SK-N-SH treated with all-trans-retinoic acid at 6 μM for 48 hours (cell line): ENCODE data around the gene FOSL1.

ENCODE experiments used
- ATAC-seq: fragments of 200-7000 bp; cut with Tn5 transposase; 3 replicates; pipeline ENCODE4 v1.9.1; 2020; ENCODE audit warnings: mild to moderate bottlenecking, moderate library complexity
- BACH2 ChIP-seq: fragments of 250-450 bp; sonication (Bioruptor Pico); IDR thresholded peaks from 2 replicates; pipeline ENCODE4 v1.9.0; 2021; ENCODE audit warnings: mild to moderate bottlenecking, borderline replicate concordance
- CREB5 ChIP-seq: fragments of 250-450 bp; sonication (Bioruptor Pico); IDR thresholded peaks from 2 replicates; pipeline ENCODE4 v1.5.1; 2020; ENCODE audit warnings: low read depth, mild to moderate bottlenecking, moderate library complexity
- CSDC2 ChIP-seq: fragments of 250-450 bp; sonication (Bioruptor Pico); IDR thresholded peaks from 2 replicates; pipeline ENCODE4 v1.5.0; 2020; ENCODE audit warnings: mild to moderate bottlenecking, moderate library complexity
- CSRNP3 ChIP-seq: fragments of 250-450 bp; sonication (Bioruptor Pico); IDR thresholded peaks from 2 replicates; pipeline ENCODE4 v1.5.1; 2021; ENCODE audit warnings: mild to moderate bottlenecking, moderate library complexity
- ISL1 ChIP-seq: fragments of 250-450 bp; sonication (Bioruptor Pico); IDR thresholded peaks from 2 replicates; pipeline ENCODE4 v2.1.2; 2022; ENCODE audit warnings: mild to moderate bottlenecking, moderate library complexity
- OSR1 ChIP-seq: fragments of 250-450 bp; sonication (Bioruptor Pico); IDR thresholded peaks from 2 replicates; pipeline ENCODE4 v1.8.0; 2022; ENCODE audit warnings: moderate library complexity, mild to moderate bottlenecking, inconsistent platforms
- PATZ1 ChIP-seq: fragments of 250-450 bp; sonication (Bioruptor Pico); IDR thresholded peaks from 2 replicates; pipeline ENCODE4 v1.8.0; 2020; ENCODE audit warnings: mild to moderate bottlenecking, moderate library complexity, borderline replicate concordance
- POU6F1 ChIP-seq: fragments of 250-450 bp; sonication (Bioruptor Pico); IDR thresholded peaks from 2 replicates; pipeline ENCODE4 v1.8.0; 2021; ENCODE audit warnings: low read depth, mild to moderate bottlenecking, moderate library complexity, borderline replicate concordance
- PPARA ChIP-seq: fragments of 250-450 bp; sonication (Bioruptor Pico); IDR thresholded peaks from 2 replicates; pipeline ENCODE4 v1.5.0; 2020; ENCODE audit warnings: mild to moderate bottlenecking, borderline replicate concordance
- SNAI2 ChIP-seq: fragments of 250-450 bp; sonication (Bioruptor Pico); IDR thresholded peaks from 2 replicates; pipeline ENCODE4 v1.5.0; 2020; ENCODE audit warnings: mild to moderate bottlenecking, moderate library complexity
- TOX ChIP-seq: fragments of 250-450 bp; sonication (Bioruptor Pico); IDR thresholded peaks from 2 replicates; pipeline ENCODE4 v1.8.0; 2021; ENCODE audit warnings: mild to moderate bottlenecking, moderate library complexity, borderline replicate concordance
- TSHZ2 ChIP-seq: fragments of 250-450 bp; sonication (Bioruptor Pico); IDR thresholded peaks from 2 replicates; pipeline ENCODE4 v1.5.0; 2020; ENCODE audit warnings: mild to moderate bottlenecking, moderate library complexity
- ZFP3 ChIP-seq: fragments of 250-450 bp; sonication (Bioruptor Pico); IDR thresholded peaks from 2 replicates; pipeline ENCODE4 v1.5.0; 2020; ENCODE audit warnings: mild to moderate bottlenecking, moderate library complexity
- ZFP30 ChIP-seq: fragments of 450-650 bp; formaldehyde crosslinking; IDR thresholded peaks from 2 replicates; pipeline ENCODE4 v1.5.0; 2022; ENCODE audit warnings: mild to moderate bottlenecking, moderate library complexity
- ZNF565 ChIP-seq: fragments of 450-650 bp; formaldehyde crosslinking; conservative IDR thresholded peaks from 2 replicates; pipeline ENCODE4 v1.5.0; 2020; ENCODE audit warnings: low read depth, mild to moderate bottlenecking, moderate library complexity
- ZNF70 ChIP-seq: fragments of 450-650 bp; formaldehyde crosslinking; IDR thresholded peaks from 2 replicates; pipeline ENCODE4 v1.5.0; 2020; ENCODE audit warnings: mild to moderate bottlenecking, moderate library complexity

FOSL1 gene

GRCh38 chr11:65915101-65915820 is 15.1 kb upstream of the FOSL1 start:
- TF ChIP-seq ZFP3 (0 out of 2 replicates have a peak, but pooled peaks have one; percentile 6), CSDC2 (CRISPR knock-in tag) (0 out of 2 replicates have a peak, but pooled peaks have one; percentile 17), CSRNP3 (no peak)
- ATAC-seq = peak; percentile 2

GRCh38 chr11:65912845-65913244 is 12.7 kb upstream of the FOSL1 start:
- no peak for ATAC-seq
- no peak for TF ChIP-seq CSDC2 (CRISPR knock-in tag)
- TF ChIP-seq ZFP3 = no peak
- TF ChIP-seq PPARA (CRISPR knock-in tag) = no peak
- TF ChIP-seq PATZ1 (CRISPR knock-in tag) = no peak
- TF ChIP-seq POU6F1 = no peak
- no peak for TF ChIP-seq ISL1
- no peak for TF ChIP-seq OSR1 (CRISPR knock-in tag)
- no peak for TF ChIP-seq ZFP30 (CRISPR knock-in tag)
- no peak for TF ChIP-seq TSHZ2
- no peak for TF ChIP-seq CSRNP3
- TF ChIP-seq BACH2 (CRISPR knock-in tag) = no peak
- TF ChIP-seq CREB5 (CRISPR knock-in tag) = no peak
- TF ChIP-seq ZNF565 = no peak
- no peak for TF ChIP-seq ZNF70 (CRISPR knock-in tag)
- no peak for TF ChIP-seq SNAI2 (CRISPR knock-in tag)
- TF ChIP-seq TOX = no peak

GRCh38 chr11:65911682-65912568 is 11.7 kb upstream of the FOSL1 start:
- ATAC-seq = peak; percentile 35
- TF ChIP-seq CREB5 (CRISPR knock-in tag) (no peak), ZNF70 (CRISPR knock-in tag) (0 out of 2 replicates have a peak, but pooled peaks have one; percentile 27)
